GM18873 (cell line): ENCODE measurements around the gene MED25.

Experiments used
- ATAC-seq: cut with Tn5 transposase; IDR thresholded peaks from one replicate; pipeline ENCODE4 v1.9.1; 2021; ENCODE audit warnings: mild to moderate bottlenecking, moderate library complexity, moderate number of reproducible peaks; ENCODE audit not compliant: unreplicated experiment, low FRiP score

Gene MED25

DNA sequence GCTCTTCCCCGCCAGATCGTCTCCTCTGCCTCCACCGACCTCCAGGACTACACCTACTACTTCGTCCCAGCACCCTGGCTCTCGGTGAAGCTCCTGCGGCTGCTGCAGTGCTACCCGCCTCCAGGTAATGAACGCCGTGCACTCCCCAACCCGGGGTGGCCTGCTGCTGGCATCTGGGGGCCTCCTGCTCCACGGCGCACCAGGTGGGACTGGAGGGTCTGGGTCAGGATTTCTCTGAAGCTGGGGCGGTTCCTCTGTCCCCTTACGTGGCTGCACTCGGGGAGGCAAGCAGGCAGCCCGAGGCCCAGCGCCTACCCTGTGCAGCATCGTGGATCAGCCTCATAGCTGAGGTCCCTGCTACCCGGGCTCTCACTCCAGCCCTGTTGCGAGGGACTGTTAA lies 22.5 kb upstream of the MED25 start:
- no peak for ATAC-seq

DNA sequence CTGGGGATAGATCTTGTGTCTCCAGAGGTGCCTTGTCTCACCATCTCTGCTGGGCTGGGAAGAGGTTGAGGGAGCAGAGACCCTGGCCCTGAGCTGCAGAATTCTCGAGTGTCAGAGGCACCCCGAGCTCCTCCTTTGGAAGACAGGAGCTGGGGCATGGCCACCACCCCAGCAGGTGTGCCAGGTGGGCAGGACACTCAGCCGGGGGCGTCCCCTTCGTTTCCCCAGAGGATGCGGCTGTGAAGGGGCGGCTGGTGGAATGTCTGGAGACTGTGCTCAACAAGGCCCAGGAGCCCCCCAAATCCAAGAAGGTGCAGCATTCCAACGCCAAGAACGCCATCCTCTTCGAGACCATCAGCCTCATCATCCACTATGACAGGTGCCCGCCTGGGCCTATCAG lies 19.5 kb upstream of the MED25 start:
- no peak for ATAC-seq

DNA sequence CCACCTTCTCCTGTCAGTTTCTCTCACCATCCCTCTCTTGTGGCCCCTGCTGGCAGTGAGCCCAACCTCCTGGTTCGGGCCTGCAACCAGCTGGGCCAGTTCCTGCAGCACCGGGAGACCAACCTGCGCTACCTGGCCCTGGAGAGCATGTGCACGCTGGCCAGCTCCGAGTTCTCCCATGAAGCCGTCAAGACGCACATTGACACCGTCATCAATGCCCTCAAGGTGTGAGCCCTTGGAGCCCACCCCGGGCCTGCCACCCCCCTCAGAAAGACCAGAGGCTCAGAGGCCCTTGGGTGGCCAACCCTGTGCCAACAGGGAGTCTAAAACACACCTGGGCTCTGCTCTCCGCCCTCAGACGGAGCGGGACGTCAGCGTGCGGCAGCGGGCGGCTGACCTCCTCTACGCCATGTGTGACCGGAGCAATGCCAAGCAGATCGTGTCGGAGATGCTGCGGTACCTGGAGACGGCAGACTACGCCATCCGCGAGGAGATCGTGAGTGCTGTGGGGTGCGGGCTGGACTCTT lies 18.8 kb upstream of the MED25 start:
- ATAC-seq, result no peak

DNA sequence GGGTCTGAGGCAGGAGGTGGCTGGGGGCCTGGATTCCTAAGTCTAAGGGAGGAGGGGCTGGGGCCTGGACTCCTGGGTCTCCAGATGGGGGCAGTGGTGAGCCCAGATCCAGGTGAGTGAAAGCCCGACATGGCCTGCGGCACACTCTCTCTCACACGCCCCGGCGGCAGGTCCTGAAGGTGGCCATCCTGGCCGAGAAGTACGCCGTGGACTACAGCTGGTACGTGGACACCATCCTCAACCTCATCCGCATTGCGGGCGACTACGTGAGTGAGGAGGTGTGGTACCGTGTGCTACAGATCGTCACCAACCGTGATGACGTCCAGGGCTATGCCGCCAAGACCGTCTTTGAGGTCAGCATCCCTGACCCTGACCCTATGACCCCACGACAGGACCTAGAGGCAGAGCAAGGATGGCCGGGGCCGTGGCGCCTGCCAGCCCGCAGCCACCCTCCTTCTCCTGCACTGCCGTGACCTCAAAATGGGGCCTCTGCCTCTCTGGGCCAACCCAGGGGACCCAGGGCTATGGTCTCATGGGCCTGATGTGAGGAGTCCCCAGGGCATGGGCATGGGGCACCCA lies 18.2 kb upstream of the MED25 start:
- ATAC-seq, result no peak

DNA sequence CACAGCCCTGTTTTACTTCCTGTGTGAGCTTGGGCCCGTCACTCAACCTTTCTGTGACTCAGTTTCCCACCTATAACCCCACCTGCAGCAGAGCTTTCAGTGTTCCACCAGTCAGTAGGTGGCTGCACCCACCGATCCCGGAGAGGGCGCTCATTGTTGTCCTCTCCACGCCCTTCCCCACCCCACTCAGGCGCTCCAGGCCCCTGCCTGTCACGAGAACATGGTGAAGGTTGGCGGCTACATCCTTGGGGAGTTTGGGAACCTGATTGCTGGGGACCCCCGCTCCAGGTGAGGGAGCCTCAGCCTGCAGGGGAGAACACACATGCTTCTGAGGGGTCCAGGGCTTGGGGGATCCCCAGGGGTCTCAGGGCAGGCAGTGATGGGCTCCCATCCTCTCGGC lies 17.3 kb upstream of the MED25 start:
- ATAC-seq, result no peak

DNA sequence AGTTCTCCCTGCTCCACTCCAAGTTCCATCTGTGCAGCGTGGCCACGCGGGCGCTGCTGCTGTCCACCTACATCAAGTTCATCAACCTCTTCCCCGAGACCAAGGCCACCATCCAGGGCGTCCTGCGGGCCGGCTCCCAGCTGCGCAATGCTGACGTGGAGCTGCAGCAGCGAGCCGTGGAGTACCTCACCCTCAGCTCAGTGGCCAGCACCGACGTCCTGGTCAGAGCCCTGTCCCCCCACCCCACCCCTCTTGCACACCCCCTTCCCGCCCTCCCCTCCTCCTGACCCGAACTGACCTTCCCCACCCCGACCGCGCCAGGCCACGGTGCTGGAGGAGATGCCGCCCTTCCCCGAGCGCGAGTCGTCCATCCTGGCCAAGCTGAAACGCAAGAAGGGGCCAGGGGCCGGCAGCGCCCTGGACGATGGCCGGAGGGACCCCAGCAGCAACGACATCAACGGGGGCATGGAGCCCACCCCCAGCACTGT lies 16.6 kb upstream of the MED25 start:
- ATAC-seq, result no peak

DNA sequence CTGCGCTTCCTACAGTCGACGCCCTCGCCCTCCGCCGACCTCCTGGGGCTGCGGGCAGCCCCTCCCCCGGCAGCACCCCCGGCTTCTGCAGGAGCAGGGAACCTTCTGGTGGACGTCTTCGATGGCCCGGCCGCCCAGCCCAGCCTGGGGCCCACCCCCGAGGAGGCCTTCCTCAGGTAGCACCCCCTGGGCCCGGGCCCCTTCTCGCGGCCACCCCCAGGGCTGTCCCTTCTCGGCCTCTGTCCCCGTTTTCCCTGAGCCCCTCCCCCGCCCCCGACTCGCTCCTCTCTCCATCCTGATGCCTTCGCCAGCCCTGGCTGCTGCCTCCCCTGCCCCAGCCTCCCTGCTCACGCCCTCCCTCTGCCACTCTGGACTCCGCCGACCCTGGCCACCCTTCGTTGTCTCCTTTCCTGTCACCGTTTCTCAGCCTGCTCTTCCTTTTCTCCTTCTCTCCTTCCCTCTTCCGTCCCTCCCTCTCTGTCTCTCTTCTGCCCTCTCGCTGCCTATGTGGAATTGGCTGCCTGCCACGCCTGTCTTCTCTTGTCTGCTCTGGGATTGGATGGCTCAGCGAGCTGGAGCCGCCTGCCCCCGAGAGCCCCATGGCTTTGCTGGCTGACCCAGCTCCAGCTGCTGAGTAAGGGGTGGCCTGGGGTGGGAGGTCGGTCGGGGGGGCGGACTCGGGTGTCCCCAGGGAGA lies 16.0 kb upstream of the MED25 start:
- ATAC-seq, result no peak

DNA sequence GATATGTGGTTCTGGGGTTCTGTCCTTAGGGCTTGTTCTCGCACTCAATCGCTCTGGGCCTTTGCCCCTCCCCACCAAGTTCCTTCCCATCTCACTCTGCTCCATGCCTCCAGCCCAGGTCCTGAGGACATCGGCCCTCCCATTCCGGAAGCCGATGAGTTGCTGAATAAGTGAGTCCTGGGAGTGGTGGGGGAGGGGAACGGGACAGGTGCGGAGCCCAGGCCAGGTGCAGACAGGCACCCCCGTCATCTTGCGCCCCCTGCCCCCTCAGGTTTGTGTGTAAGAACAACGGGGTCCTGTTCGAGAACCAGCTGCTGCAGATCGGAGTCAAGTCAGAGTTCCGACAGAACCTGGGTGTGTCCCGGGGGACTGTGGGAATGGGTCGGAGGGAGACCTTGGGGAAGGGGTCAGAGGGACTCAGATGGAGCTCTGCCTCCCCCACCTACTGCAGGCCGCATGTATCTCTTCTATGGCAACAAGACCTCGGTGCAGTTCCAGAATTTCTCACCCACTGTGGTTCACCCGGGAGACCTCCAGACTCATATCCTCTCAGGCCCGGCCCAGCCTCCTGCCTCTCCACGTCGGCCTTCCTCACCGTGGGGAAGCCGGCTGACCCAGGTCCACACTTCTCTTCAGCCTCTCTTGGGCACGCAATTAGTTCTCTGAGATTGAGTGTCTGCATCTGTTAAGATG lies 15.1 kb upstream of the MED25 start:
- no peak for ATAC-seq

DNA sequence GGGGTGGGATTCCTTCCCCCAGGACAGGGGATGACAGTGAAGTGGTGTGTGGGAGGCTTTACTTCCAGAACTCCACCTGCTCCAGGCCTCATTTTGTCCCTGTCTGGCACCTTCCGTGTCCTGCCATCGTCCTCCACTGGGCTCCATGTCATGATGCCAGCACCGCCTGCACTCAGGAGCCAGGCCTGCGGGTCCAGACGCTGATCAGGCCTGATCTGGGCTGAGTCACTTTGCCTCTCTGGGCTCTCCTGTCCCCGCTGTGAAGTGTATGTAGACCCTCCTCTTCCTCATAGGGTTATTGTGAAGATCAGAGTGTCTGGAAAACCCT lies 14.6 kb upstream of the MED25 start:
- ATAC-seq, result no peak

DNA sequence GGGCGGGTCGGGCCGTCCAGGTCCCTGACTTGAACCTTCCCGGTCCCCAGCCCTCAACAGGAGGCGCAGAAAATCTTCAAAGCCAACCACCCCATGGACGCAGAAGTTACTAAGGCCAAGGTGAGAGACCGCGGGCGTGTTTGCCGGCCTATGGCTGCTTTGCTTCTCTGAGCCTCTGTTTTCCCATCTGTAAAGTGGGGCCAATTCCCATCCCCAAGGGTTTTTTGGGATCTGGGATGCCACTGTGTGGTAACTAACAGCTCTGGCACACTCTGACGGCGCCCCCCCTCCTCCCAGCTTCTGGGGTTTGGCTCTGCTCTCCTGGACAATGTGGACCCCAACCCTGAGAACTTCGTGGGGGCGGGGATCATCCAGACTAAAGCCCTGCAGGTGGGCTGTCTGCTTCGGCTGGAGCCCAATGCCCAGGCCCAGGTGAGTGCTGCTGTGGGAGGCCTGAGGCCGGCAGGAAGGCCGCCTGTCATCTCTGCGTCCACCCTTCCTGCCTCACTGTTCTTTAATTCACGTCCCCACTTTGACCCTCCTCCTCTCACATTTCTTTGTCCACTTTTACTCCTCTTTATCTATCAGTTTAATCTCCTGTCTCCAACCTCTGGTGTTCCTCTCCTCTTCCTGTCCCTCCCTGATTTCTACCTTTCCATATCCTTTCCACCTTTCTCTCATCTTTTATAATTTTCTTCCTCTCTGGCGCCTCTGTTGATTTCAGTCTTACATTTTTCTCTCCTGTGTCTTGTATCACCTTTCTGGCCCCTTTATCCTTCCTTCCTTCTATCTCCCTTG lies 12.1 kb upstream of the MED25 start:
- no peak for ATAC-seq

DNA sequence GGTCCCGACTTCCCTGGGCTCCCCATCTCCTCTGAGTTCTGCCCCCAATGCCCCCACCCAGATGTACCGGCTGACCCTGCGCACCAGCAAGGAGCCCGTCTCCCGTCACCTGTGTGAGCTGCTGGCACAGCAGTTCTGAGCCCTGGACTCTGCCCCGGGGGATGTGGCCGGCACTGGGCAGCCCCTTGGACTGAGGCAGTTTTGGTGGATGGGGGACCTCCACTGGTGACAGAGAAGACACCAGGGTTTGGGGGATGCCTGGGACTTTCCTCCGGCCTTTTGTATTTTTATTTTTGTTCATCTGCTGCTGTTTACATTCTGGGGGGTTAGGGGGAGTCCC lies 11.5 kb upstream of the MED25 start:
- ATAC-seq, result no peak

DNA sequence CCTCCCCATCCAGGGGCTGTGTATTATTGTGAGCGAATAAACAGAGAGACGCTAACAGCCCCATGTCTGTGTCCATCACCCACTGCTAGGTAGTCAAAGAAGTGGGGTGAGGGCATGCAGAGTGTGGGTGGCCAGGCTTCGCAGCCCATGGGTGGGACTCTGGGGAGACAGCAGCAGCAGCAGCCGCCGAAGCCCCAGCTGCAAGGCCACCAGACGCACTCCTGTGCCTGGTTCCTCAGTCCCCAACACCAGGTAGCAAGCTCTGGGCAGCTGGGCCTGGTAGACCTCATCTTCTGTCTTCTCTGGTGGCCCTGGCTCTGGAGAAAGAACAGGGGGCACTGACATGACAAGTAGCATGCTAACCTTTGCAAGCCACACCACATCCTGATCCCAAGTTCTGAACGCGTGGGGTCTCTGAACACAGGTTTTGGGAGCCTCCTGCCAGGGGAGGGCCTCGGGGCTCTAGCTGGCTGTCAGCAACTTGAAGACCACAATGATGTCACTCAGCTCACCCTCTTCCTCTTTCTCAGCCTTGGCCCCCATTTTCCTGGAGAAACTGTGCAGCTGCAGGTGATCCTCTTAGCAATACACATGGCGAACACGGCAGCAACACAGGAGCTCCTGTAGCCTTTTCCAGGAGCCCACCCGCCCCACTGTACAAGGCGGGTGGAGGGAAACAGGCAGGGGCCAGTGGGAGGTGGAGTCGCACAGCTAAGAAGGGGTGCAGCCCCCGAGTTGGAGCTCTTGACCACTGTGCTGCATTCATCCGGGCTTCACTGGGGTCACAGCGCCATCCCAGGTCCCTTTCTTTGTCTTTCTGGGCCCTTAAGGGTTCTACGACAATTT lies 10.8 kb upstream of the MED25 start:
- ATAC-seq, result no peak

DNA sequence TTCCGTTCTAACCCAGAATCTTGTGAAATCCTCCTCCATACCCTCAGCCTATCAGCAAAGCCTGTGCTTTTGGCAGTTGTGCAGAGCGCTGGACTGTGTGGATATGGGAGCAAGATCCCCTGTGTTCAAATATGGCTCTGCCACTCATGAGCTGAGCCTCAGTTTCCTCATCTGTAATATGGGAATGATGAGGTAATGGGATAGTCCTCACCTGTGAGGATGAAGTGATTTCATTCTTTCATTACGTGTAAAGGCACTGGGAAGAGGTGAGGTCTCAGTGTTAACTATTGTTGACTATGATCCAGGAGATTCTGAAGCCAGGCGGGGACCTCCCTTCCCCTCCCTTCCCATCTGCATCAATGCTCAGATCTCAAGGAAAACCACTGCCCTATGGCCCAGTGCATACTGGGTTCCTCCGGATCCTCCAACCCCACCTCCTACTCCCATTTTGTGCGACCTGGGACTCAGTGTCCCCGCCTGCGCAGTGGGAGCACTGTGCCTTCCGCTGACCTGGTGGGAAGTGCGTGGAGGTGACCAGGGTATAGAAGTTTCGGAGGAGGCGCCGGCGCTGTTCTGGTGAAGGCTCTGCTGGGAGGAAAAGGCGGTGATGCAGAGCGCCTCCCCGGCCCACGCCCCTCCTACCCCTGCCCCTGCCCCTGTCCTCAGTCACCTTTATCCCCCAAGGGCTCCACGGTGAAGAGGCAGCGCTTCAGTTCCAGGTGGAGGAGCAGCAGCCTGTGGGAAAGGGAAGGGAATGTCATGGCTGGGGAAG lies 10.0 kb upstream of the MED25 start:
- ATAC-seq, result no peak

DNA sequence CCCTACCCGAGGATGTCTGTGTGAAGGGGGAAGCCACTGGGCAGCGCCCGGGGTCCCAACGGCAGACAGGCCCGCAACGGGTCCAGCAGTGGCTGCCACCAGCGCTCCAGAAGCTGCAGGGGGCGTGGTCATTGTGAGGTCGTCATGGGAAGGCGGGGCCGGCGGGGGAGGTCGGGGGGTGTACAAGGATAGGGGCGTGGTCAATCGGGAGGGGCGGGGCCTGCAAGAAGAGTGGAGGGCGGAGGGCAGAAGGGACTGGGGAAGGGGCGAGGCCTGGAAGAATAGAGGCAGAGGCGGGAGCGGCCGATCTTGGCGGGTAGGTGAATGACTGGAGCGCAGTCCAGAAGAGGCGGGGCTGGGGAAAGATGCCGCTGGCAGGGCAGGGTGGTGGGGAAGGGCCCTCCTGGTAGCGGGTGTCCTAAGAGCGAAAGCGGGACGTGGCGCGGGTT lies 9.4 kb upstream of the MED25 start:
- no peak for ATAC-seq

DNA sequence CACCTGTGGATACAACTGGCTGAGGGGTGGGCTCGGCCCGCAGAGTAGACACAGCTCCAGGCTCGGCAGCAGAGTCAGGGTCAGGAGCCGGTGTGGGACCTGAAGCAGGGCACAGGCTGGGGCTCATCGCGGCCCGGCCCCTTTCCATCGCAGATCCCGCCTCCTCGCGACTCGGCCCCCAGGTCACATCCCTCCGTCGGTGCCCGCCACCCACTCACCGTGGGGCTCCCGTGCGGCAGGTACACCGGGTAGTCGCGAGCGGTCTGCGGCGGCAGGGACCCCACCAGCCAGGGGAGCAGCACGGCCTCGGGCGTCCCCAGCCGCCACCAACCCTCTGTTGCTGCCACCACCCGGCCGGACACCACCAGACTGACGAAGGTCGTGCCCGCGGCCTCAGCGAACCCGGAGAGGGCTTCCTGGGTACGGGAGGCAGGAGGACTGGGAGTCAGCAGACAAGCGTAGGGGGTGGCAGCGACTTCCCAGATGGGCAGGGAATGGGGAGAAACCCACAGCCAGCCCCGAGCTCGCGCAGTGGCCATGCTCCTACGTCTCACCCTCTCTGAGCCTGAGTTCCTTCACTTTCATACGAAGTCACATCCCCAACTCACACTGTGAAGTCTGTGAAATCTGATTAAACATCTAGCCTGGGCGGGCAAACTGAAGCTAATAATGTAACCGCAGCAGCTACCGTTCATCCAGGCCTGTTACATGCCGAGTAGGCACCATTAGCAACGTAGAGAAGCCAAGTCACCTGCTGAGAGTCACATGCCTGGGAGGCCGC lies 8.7 kb upstream of the MED25 start:
- ATAC-seq, result no peak

DNA sequence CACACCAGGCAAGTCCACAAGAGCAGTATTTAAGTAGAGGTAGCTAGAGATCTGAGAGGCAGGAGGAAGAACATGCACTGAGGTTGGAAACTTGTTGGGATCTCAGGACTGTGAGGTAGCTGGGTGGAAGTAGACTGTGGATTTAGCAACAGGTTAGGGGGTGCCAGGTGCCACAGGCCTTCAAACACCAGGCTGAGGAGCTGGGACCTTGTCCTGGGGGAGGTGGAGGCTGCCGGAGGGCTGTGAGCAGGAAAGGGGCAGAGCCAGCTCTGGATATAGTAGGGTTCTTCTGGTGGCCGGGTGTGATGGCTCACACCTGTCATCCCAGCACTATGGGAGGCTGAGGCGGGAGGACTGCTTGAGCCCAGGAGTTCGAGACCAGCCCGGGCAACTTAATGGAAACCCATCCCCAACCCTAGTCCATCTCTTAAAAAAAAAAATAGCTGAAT lies 8.1 kb upstream of the MED25 start:
- ATAC-seq, result no peak

DNA sequence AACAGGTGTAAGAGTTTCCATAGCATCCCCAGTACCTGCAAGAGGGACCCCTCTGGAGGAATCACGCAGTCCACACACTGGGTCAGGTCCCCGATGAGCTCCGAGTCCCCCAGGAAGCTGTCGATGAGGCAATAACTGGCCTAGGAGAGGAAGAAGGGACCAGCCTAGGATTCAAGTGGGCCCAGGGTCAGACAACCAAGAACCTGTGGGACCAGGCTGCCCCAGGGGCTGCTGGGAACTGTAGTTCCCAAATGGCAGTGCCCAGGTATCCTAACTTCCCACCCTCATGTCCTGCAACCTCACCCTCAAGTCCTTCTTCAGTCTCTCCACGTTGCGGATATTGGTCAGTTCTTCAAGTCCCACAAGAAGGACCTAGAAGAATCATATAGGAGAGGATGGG lies 6.8 kb upstream of the MED25 start:
- ATAC-seq, result no peak

DNA sequence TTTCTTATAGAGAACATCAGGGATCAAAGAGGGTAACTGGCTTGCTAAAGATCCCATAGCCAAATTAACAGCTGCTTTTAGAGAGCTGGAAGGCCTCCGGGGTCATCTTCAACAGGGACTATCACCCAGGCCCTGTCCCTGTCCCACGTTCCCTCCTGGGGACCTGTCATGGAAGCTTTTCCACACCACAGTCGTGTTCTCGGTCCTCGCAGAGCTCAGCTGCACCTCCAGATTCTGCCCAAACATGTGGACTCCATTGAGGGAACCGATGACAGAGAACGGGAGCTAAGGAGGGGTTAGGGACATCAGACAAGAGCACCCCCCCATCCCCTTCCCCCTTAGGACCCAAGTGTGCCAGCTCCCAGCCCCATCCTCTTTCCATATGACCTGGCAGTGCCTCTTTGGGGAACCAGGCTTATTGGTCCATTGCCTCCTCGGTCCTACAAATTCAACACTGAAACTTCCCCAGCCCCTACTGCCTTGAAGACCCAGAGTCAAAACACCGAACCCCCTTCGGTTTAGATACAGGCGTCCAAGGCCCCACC lies 5.6 kb upstream of the MED25 start:
- ATAC-seq, result no peak
